Activated naive CD4-positive, alpha-beta T cell treated with anti-CD3 and anti-CD28 coated beads for 36 hours (primary cell): ENCODE results near the gene LGALS14. TPM values are rescaled to one million over a fixed set of nuclear protein-coding genes. Genes with fewer than 3 reads are reported as not detected.
A peak's percentile ranks its signal among the peaks of the same experiment; 100 is the strongest.

Experiments used
- CTCF ChIA-PET: fragments of 350-600 bp; sonication (Branson Sonifier 250); formaldehyde crosslinking; loops from one replicate; lab custom pipeline; 2021; ENCODE audit warnings: antibody characterized with exemption; lab: Charles Lee
- DNase-seq: peaks from one replicate; pipeline ENCODE4 v3.0.0-alpha.2; 2020
- H3K27ac Mint-ChIP-seq: one replicate; pipeline ENCODE4 v1.8.0; 2021; ENCODE audit warnings: mild to moderate bottlenecking, mixed read lengths
- H3K27me3 Mint-ChIP-seq: one replicate; pipeline ENCODE4 v1.8.0; 2021; ENCODE audit warnings: low read depth, mixed read lengths
- H3K36me3 Mint-ChIP-seq: one replicate; pipeline ENCODE4 v1.8.0; 2021; ENCODE audit warnings: low read depth, mixed read lengths
- H3K4me1 Mint-ChIP-seq: one replicate; pipeline ENCODE4 v1.8.0; 2021; ENCODE audit warnings: low read depth, mixed read lengths
- H3K4me3 Mint-ChIP-seq: one replicate; pipeline ENCODE4 v1.8.0; 2021; ENCODE audit warnings: mild to moderate bottlenecking, moderate library complexity, mixed read lengths
- H3K9me3 Mint-ChIP-seq: one replicate; pipeline ENCODE4 v1.8.0; 2021; ENCODE audit warnings: mixed read lengths
- intact Hi-C: fragments of 100-400 bp; cut with micrococcal nuclease; formaldehyde crosslinking; loops from one replicate; pipeline ENCODE4 v1.15.1; 2023
- total RNA-seq, 2 experiments: library from RNA; stranded (reverse); gene quantifications; one replicate each; pipeline ENCODE4 v1.2.3, GENCODE V29; 2021

Gene LGALS14
- total RNA-seq, 2 experiments from 2014 or later = 1.2 to 2.4 TPM

DNA sequence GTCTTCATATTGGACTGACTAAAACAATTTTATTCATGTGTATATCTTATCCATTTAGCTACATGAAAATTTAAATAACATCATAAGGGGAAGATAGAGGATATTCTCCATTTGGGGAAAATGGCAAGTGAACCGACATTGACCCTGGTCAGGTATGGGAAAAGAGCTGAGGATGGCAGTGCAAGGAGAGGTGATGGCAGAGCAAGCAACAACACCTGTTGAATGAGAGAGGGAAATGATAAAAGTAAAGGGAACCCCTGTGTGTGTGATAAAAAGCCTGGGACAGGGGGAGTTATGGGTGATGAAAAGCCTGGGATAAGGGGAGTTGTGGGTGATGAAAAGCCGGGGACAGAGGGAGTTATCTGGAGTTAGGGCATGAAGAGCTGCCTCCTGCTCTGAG lies 29.6 kb downstream of the LGALS14 start:
- intact Hi-C loops = no loop called here

DNA sequence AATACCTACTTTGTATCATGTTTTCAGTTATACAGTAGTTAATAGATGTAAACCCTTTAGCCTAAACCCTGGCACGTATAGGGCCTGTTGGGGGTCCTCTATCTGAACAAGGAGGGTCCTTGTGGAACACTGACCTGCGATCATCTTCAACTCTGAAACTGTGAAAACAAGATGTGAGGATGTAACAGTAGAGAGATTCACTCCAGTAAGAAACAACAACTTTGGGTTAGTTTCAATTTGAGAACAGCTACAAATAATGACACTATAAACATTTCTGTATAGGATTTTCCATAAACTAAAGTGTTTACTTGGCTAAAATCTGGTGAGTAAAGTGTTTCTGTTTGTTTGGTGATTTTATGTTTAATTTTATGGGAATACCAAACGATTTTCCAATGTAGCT lies 31.4 kb downstream of the LGALS14 start:
- no peaks in the 10 kb centered on the region for H3K36me3 Mint-ChIP-seq
- peaks cover 33% of the 10 kb centered on the region for H3K4me1 Mint-ChIP-seq
- DNase-seq = no peak
- no peaks in the 10 kb centered on the region for H3K27me3 Mint-ChIP-seq
- H3K9me3 Mint-ChIP-seq = no peaks in the 10 kb centered on the region
- no peak overlapping the region for H3K4me3 Mint-ChIP-seq
- intact Hi-C loops = loop anchor here (5.0 kb wide), 1 partner anchor 153 kb away; no protein-coding TSS in a partner anchor
- no peak overlapping the region for H3K27ac Mint-ChIP-seq
- CTCF ChIA-PET = interaction anchor here (0.6 kb wide), 1 partner anchor 1492 kb away, joined by 3 read pairs; no protein-coding TSS in a partner anchor

More for the DNA sequence above, 29.6 kb downstream of the LGALS14 start:
- H3K4me1 Mint-ChIP-seq = peaks cover 24% of the 10 kb centered on the region
- H3K27ac Mint-ChIP-seq = no peak overlapping the region
- H3K36me3 Mint-ChIP-seq = no peaks in the 10 kb centered on the region
- no peaks in the 10 kb centered on the region for H3K9me3 Mint-ChIP-seq
- DNase-seq = no peak
- CTCF ChIA-PET = no interaction called here
- H3K27me3 Mint-ChIP-seq = no peaks in the 10 kb centered on the region
- no peak overlapping the region for H3K4me3 Mint-ChIP-seq

DNA sequence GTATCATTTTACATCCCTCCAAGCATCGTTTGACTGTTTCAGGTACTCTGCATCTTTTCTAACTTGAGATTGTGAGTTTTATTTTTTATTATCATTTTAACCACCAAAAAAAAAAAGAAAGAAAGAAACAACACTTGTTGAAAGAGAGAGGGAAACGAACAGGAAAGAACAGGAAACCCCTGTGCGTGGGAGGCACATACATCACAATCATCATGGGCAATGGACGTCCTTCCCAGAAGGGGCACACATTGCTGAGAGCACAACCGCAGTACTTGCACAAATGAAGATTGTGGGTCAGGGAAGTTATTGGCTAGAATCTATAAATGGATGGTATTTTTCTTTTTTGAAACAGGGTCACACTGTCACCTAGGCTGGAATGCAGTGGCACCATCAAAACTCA lies 31.8 kb downstream of the LGALS14 start:
- CTCF ChIA-PET = interaction anchor here (0.6 kb wide), 1 partner anchor 1492 kb away, joined by 3 read pairs; no protein-coding TSS in a partner anchor
- intact Hi-C loops = loop anchor here (5.0 kb wide), 1 partner anchor 154 kb away; no protein-coding TSS in a partner anchor
- DNase-seq = peak; percentile 62
- no peak overlapping the region for H3K4me3 Mint-ChIP-seq
- H3K4me1 Mint-ChIP-seq = peaks cover 35% of the 10 kb centered on the region
- no peaks in the 10 kb centered on the region for H3K36me3 Mint-ChIP-seq
- no peaks in the 10 kb centered on the region for H3K9me3 Mint-ChIP-seq
- no peaks in the 10 kb centered on the region for H3K27me3 Mint-ChIP-seq
- no peak overlapping the region for H3K27ac Mint-ChIP-seq

DNA sequence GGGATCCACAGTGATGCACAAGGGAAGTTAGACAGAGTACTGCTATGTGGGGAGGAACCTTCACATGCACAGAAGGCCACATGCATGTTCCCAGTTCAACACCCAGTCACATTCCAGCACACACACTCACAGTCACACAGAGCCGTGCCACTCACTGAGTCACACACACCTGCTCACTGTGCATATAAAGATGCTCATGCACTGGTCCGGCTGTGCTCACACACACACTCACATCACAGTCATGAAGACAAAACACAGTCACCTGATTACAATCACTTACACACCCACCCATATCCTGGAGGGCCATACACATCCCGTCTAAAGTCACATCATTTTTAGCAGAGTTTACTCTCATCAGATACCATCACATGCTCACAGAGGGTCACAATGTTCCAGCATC lies 33.1 kb downstream of the LGALS14 start:
- Mint-ChIP-seq H3K4me3 (no peak overlapping the region), H3K9me3 (no peaks in the 10 kb centered on the region), H3K27me3 (no peaks in the 10 kb centered on the region), H3K4me1 (peaks cover 37% of the 10 kb centered on the region), H3K36me3 (no peaks in the 10 kb centered on the region), H3K27ac (no peak overlapping the region)
- DNase-seq = peak; percentile 34
- CTCF ChIA-PET = no interaction called here
- intact Hi-C loops = loop anchor here (5.0 kb wide), 1 partner anchor 155 kb away; no protein-coding TSS in a partner anchor

DNA sequence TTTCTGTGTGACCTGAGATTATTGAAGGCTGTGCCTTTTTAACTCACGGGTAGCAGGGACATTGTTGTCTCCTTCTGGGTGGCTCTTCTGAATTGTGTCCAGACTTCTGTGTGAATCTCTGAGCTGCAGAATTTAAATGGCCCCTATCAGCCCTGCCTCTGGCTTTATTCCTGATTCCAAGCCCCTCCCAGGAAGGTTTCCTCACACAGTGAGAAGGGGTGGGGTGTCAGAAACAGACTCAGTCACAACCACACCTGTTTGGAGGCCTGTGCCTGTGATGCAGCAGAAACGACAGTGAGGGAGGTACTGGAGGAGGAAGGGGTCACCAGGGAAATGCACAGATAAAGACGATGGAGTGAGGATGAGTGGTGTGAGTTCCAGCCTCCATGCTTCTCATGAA lies 33.6 kb downstream of the LGALS14 start, which contains the start of gene CLC:
TSS of gene CLC (minus strand) at position 139 of the 400 bp plus-strand sequence. CDS start at position 62, 77 bp downstream.
- H3K4me3 Mint-ChIP-seq = no peak within 1 kb of the TSS
- CTCF ChIA-PET = no interaction called here
- no peak for DNase-seq
- peaks cover 37% of the 10 kb centered on the region for H3K4me1 Mint-ChIP-seq
- H3K27me3 Mint-ChIP-seq = no peaks in the 10 kb centered on the region
- intact Hi-C loops = loop anchor here (5.0 kb wide), 1 partner anchor 156 kb away; no protein-coding TSS in a partner anchor
- no peaks in the 10 kb centered on the region for H3K9me3 Mint-ChIP-seq
- no peaks in the 10 kb centered on the region for H3K36me3 Mint-ChIP-seq
- no peak within 1 kb of the TSS for H3K27ac Mint-ChIP-seq

DNA sequence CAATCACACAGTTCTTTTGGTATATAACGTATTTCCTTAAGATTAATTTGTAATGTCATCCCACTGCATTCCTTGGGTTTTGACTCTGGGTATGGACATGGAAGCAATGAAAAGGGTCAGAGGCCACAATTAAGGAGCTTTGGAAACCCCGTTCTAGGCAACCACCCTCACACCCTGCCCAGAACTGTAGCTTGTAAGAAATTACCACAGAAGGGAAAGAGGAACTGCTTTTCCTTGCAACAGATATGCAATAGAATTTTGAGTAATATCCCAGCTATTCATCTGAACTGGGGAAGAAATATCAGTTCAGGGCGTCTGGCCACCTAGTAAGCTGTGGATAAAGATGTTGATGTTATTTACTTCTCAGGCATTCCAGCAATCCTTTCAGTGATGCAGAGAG lies 34.5 kb downstream of the LGALS14 start:
- no peaks in the 10 kb centered on the region for H3K9me3 Mint-ChIP-seq

DNA sequence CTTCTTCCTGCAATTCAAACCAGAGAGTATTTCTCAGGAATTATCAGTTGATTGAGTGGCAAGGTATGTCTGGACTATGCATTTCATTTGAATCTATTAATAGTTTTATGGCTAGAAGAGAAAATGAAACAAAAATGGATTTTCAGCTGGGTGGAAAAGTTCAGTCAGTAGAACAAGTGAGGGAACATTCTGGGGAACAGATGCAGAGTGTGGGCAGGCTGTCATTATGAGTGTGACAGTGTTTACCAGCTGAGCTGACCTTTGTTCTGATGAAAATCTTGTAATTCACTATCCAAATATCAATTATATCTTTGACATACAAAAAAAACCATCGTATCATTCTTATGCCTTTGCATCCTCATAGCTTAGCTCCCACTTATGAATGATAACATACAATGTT lies 36.1 kb downstream of the LGALS14 start:
- Mint-ChIP-seq H3K27ac (peak overlapping the region; percentile 38), H3K36me3 (no peaks in the 10 kb centered on the region), H3K4me3 (peak overlapping the region; percentile 34), H3K27me3 (no peaks in the 10 kb centered on the region), H3K9me3 (no peaks in the 10 kb centered on the region), H3K4me1 (peaks cover 37% of the 10 kb centered on the region)
- intact Hi-C loops = no loop called here
- DNase-seq = no peak
- CTCF ChIA-PET = no interaction called here

More for the DNA sequence above, 34.5 kb downstream of the LGALS14 start:
- Mint-ChIP-seq H3K36me3 (no peaks in the 10 kb centered on the region), H3K4me1 (peaks cover 37% of the 10 kb centered on the region), H3K27me3 (no peaks in the 10 kb centered on the region), H3K27ac (no peak overlapping the region), H3K4me3 (no peak overlapping the region)
- CTCF ChIA-PET = interaction anchor here (0.5 kb wide), 1 partner anchor 61 kb away, joined by 3 read pairs; no protein-coding TSS in a partner anchor
- no peak for DNase-seq
- intact Hi-C loops = loop anchor here (5.0 kb wide), 1 partner anchor 157 kb away; no protein-coding TSS in a partner anchor

DNA sequence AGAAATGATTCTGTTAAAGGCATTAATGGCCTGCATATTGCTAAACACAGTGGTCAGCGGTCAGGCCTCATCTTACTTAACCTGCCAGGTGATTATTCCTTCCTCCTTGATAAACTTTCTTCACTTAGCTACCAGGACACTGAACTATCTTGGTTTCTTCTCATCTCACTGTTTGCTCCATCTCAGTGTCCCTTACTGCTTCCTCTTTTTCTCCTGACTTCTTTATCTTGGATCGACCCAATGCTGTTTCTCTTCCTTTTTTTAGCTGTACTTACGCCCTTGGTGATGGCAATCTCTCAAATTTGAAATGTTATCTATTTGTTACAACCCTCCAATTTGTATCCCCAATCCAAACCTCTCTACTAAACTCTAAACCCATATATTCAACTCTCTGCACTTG lies 41.4 kb downstream of the LGALS14 start:
- H3K27ac Mint-ChIP-seq = no peak overlapping the region
- no peak overlapping the region for H3K4me3 Mint-ChIP-seq
- no peaks in the 10 kb centered on the region for H3K27me3 Mint-ChIP-seq
- H3K9me3 Mint-ChIP-seq = no peaks in the 10 kb centered on the region
- intact Hi-C loops = no loop called here
- H3K4me1 Mint-ChIP-seq = peaks cover 5% of the 10 kb centered on the region
- CTCF ChIA-PET = interaction anchor here (0.6 kb wide), 2 partner anchors 46 to 486 kb away, joined by 3 to 5 read pairs; no protein-coding TSS in a partner anchor
- no peak for DNase-seq
- H3K36me3 Mint-ChIP-seq = no peaks in the 10 kb centered on the region

DNA sequence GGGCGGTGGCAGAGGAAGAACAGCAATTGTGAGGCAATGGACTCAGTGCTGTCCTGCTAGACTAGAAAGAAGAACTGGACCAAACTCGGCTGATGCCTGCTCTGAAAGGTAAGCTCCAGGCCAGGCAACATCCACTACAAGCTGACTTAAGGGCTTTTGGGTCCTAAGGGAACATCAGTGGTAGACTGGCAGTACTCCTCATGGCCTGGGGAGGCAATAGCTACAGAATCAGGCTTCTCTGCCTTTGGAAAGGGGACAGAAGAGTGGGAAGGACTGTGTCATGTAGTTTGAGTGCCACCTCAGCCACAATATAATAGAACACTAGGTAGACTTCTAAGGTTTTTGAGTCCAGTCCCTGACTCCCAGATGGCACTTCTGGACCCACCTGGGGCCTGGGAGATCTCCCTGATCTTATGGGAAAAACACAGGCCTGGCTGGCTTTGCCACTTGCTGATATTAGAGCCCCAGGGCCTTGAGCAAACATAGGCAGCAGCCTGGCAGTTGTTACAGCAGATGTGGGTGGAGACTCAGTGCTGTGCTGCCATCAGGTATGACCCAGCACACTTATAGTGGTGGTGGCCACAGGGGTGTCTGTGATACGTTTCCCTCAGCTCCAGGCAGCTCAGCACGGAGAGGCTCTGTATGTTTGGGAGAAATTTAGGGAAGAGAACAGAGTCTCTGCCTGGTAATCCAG lies 42.7 kb downstream of the LGALS14 start:
- intact Hi-C loops = no loop called here
- no peaks in the 10 kb centered on the region for H3K4me1 Mint-ChIP-seq

DNA sequence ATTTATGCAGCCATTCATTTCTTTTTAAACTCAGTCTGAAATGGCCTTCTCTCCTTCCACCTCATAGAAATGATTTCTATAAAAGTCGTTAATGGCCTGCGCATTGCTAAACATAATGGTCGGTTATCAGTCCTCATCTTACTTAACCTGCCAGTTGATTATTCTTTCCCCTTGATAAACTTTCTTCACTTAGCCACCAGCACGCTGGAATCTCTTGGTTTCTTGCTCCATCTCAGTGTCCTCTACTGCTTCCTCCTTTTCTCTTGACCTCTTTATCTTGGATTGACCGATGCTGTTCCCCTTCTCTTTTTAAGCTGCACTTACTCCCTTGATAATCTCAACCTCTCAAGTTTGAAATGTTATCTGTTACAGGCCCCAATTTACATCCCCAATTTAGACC lies 45.7 kb downstream of the LGALS14 start:
- Mint-ChIP-seq H3K27ac (no peak overlapping the region), H3K4me1 (no peaks in the 10 kb centered on the region), H3K9me3 (no peaks in the 10 kb centered on the region), H3K27me3 (no peaks in the 10 kb centered on the region), H3K36me3 (no peaks in the 10 kb centered on the region), H3K4me3 (no peak overlapping the region)
- no peak for DNase-seq
- intact Hi-C loops = no loop called here
- CTCF ChIA-PET = no interaction called here

More for the DNA sequence above, 42.7 kb downstream of the LGALS14 start:
- DNase-seq = no peak
- no peak overlapping the region for H3K4me3 Mint-ChIP-seq
- H3K36me3 Mint-ChIP-seq = no peaks in the 10 kb centered on the region
- no peaks in the 10 kb centered on the region for H3K9me3 Mint-ChIP-seq
- H3K27ac Mint-ChIP-seq = no peak overlapping the region
- CTCF ChIA-PET = interaction anchor here (1.6 kb wide), 1 partner anchor 73 kb away, joined by 4 read pairs; no protein-coding TSS in a partner anchor
- H3K27me3 Mint-ChIP-seq = no peaks in the 10 kb centered on the region

DNA sequence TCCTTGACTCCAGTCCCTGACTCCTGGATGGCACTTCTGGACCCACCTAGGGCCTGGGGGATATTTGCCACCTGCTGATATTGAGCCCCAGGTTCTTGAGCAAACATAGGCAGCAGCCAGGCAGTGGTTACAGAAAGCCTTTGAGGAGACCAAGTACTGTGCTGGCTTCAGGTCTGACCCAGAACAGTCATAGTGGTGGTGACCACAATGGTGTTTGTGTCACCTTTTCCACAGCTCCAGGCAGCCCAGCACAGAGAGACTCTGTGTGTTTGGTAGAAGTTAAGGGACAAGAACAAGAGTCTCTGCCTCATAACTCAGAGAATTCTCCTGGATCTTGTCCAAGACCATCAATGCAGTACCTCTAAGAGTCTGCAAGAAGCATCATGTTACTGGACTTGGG lies 48.1 kb downstream of the LGALS14 start:
- CTCF ChIA-PET = no interaction called here
- intact Hi-C loops = no loop called here
- no peaks in the 10 kb centered on the region for H3K9me3 Mint-ChIP-seq
- no peak overlapping the region for H3K27ac Mint-ChIP-seq
- no peaks in the 10 kb centered on the region for H3K36me3 Mint-ChIP-seq
- no peak overlapping the region for H3K4me3 Mint-ChIP-seq
- no peaks in the 10 kb centered on the region for H3K4me1 Mint-ChIP-seq
- peaks cover 4% of the 10 kb centered on the region for H3K27me3 Mint-ChIP-seq
- no peak for DNase-seq

DNA sequence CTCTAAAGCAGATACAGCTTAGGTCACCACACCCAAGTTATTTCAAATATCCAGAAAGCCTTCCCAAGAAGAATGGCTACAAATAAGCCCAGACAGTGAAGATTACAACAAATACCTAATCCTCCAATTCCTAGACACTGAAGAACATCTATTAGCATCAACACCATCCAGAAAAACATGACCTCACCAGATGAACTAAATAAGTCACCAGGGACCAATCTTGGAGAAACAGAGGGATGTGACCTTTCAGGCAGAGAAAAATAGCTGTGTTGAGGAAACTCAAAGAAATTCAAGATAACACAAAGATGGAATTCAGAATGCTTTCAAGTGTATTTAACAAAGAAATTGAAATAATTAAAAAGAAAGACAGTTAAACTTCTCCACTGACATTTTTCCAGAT lies 48.5 kb downstream of the LGALS14 start:
- DNase-seq = no peak
- Mint-ChIP-seq H3K36me3 (no peaks in the 10 kb centered on the region), H3K27ac (no peak overlapping the region), H3K27me3 (peaks cover 4% of the 10 kb centered on the region), H3K4me1 (no peaks in the 10 kb centered on the region), H3K9me3 (no peaks in the 10 kb centered on the region), H3K4me3 (no peak overlapping the region)
- CTCF ChIA-PET = no interaction called here
- intact Hi-C loops = no loop called here

DNA sequence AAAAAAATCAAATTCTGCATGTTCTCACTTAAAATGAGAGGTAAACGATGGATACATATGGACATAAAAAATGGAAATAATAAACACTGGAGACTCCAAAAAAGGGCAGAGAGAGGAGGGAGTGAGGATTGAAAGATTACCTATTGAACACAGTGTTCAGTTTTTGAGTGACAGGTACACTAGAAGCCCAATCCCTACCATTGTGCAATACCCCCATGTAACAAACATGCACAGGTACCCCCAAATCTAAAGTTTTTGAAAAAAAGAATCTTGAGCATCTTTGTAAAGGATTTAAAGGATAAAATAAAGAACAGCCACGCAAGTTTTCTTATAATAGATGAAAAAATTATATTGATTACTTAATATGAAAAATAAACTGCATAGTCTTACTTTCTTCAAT lies 50.3 kb downstream of the LGALS14 start:
- no peak overlapping the region for H3K27ac Mint-ChIP-seq
- DNase-seq = no peak
- peaks cover 9% of the 10 kb centered on the region for H3K27me3 Mint-ChIP-seq
- CTCF ChIA-PET = no interaction called here
- intact Hi-C loops = no loop called here
- H3K9me3 Mint-ChIP-seq = no peaks in the 10 kb centered on the region
- no peaks in the 10 kb centered on the region for H3K4me1 Mint-ChIP-seq
- H3K4me3 Mint-ChIP-seq = no peak overlapping the region
- no peaks in the 10 kb centered on the region for H3K36me3 Mint-ChIP-seq
